WTC11 (cell line): ENCODE results near the gene LRMDA. TPM values are rescaled to one million over a fixed set of nuclear protein-coding genes. Genes with fewer than 3 reads are reported as not detected.

ENCODE experiments used
- ATAC-seq: fragments of 200-7000 bp; cut with Tn5 transposase; 2 replicates; pipeline ENCODE4 v1.10.0; 2021; ENCODE audit warnings: mild to moderate bottlenecking, moderate library complexity
- CTCF ChIA-PET: fragments of 300-600 bp; sonication (Branson Sonifier 250); formaldehyde crosslinking; loops from one replicate; lab custom pipeline; 2021; ENCODE audit warnings: antibody characterized with exemption; lab: Charles Lee
- POLR2A ChIA-PET: fragments of 350-600 bp; sonication (Branson Sonifier 250); formaldehyde crosslinking; loops from one replicate; lab custom pipeline; 2021; ENCODE audit warnings: antibody characterized with exemption; lab: Charles Lee
- DNase-seq: peaks from one replicate; pipeline ENCODE4 v3.0.0; 2021; ENCODE audit warnings: low spot score
- H3K27ac Mint-ChIP-seq: 2 replicates; pipeline ENCODE4 v1.8.0; 2021; ENCODE audit warnings: mixed read lengths
- H3K27me3 Mint-ChIP-seq: 2 replicates; pipeline ENCODE4 v1.8.0; 2021; ENCODE audit warnings: low read depth, mild to moderate bottlenecking, moderate library complexity, mixed read lengths
- H3K36me3 Mint-ChIP-seq: 2 replicates; pipeline ENCODE4 v1.8.0; 2021; ENCODE audit warnings: mixed read lengths
- H3K4me1 Mint-ChIP-seq: 2 replicates; pipeline ENCODE4 v1.8.0; 2022; ENCODE audit warnings: mixed read lengths
- H3K4me3 Mint-ChIP-seq: 2 replicates; pipeline ENCODE4 v1.8.0; 2021; ENCODE audit warnings: mild to moderate bottlenecking, moderate library complexity, mixed read lengths
- H3K9me3 Mint-ChIP-seq: 2 replicates; pipeline ENCODE4 v1.8.0; 2021; ENCODE audit warnings: mixed read lengths
- ATF1 ChIP-seq: sonication (generic); formaldehyde crosslinking; IDR thresholded peaks from 2 replicates; pipeline ENCODE4 v1.8.1; 2023; ENCODE audit warnings: mild to moderate bottlenecking, moderate library complexity, missing genetic modification reagents
- ATF2 ChIP-seq: sonication (generic); formaldehyde crosslinking; IDR thresholded peaks from 2 replicates; pipeline ENCODE4 v1.8.1; 2022; ENCODE audit warnings: low read depth, missing genetic modification reagents, borderline replicate concordance
- ELF4 ChIP-seq: sonication (generic); formaldehyde crosslinking; IDR thresholded peaks from 2 replicates; pipeline ENCODE4 v1.8.1; 2022; ENCODE audit warnings: low read depth, mild to moderate bottlenecking, moderate library complexity, missing genetic modification reagents
- FOXJ3 ChIP-seq: sonication (generic); formaldehyde crosslinking; IDR thresholded peaks from 2 replicates; pipeline ENCODE4 v1.9.0; 2021; ENCODE audit warnings: missing genetic modification reagents, mild to moderate bottlenecking, borderline replicate concordance
- HMGXB4 ChIP-seq: sonication (generic); formaldehyde crosslinking; IDR thresholded peaks from 2 replicates; pipeline ENCODE4 v1.8.1; 2023; ENCODE audit warnings: mild to moderate bottlenecking, moderate library complexity, missing genetic modification reagents
- MXD4 ChIP-seq: fragments of 250-450 bp; sonication (Bioruptor Pico); IDR thresholded peaks from 2 replicates; pipeline ENCODE4 v1.8.0; 2021; ENCODE audit warnings: mild to moderate bottlenecking, moderate library complexity, borderline replicate concordance
- MYBL2 ChIP-seq: sonication (generic); formaldehyde crosslinking; IDR thresholded peaks from 2 replicates; pipeline ENCODE4 v1.8.1; 2023; ENCODE audit warnings: mild to moderate bottlenecking, moderate library complexity, missing genetic modification reagents
- NFYB ChIP-seq: sonication (generic); formaldehyde crosslinking; conservative IDR thresholded peaks from 2 replicates; pipeline ENCODE4 v1.8.0; 2022; ENCODE audit warnings: low read depth, missing genetic modification reagents
- SMAD3 ChIP-seq: sonication (generic); formaldehyde crosslinking; IDR thresholded peaks from 2 replicates; pipeline ENCODE4 v1.8.0; 2022; ENCODE audit warnings: missing genetic modification reagents, mild to moderate bottlenecking, borderline replicate concordance
- SMAD4 ChIP-seq: sonication (generic); formaldehyde crosslinking; IDR thresholded peaks from 2 replicates; pipeline ENCODE4 v1.8.0; 2022; ENCODE audit warnings: mild to moderate bottlenecking, missing genetic modification reagents
- TCF7 ChIP-seq: sonication (generic); formaldehyde crosslinking; IDR thresholded peaks from 2 replicates; pipeline ENCODE4 v1.8.0; 2022; ENCODE audit warnings: mild to moderate bottlenecking, low read depth, missing genetic modification reagents, moderate library complexity
- ZNF121 ChIP-seq: sonication (generic); formaldehyde crosslinking; IDR thresholded peaks from 2 replicates; pipeline ENCODE4 v1.8.0; 2023; ENCODE audit warnings: missing genetic modification reagents
- ZNF138 ChIP-seq: sonication (generic); formaldehyde crosslinking; conservative IDR thresholded peaks from 2 replicates; pipeline ENCODE4 v1.8.1; 2022; ENCODE audit warnings: mild to moderate bottlenecking, moderate library complexity, missing genetic modification reagents
- ZNF425 ChIP-seq: fragments of 250-450 bp; sonication (Bioruptor Pico); conservative IDR thresholded peaks from 2 replicates; pipeline ENCODE4 v1.9.0; 2021; ENCODE audit warnings: mild to moderate bottlenecking
- ZNF671 ChIP-seq: fragments of 250-450 bp; sonication (Bioruptor Pico); IDR thresholded peaks from 2 replicates; pipeline ENCODE4 v1.8.0; 2021; ENCODE audit warnings: mild to moderate bottlenecking
- total RNA-seq: library from RNA; stranded (reverse); gene quantifications from 3 replicates; pipeline ENCODE4 v1.2.3, GENCODE V29; 2021
- TF ChIP-seq, protein P1 (sequence below): sonication (generic); formaldehyde crosslinking; IDR thresholded peaks from 2 replicates; pipeline ENCODE4 v1.8.0; 2023; ENCODE audit warnings: missing genetic modification reagents

Gene LRMDA
- total RNA-seq, 1 experiment from 2014 or later = 0.92 TPM

- no peak for TF ChIP-seq ZNF121 (CRISPR knock-in tag)
- TF ChIP-seq, protein P1, sequence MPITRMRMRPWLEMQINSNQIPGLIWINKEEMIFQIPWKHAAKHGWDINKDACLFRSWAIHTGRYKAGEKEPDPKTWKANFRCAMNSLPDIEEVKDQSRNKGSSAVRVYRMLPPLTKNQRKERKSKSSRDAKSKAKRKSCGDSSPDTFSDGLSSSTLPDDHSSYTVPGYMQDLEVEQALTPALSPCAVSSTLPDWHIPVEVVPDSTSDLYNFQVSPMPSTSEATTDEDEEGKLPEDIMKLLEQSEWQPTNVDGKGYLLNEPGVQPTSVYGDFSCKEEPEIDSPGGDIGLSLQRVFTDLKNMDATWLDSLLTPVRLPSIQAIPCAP = no peak
- TF ChIP-seq ATF2 (CRISPR knock-in tag) = no peak
- no peak for TF ChIP-seq ELF4 (CRISPR knock-in tag)
- TF ChIP-seq NFYB (CRISPR knock-in tag) = no peak
- no peak for TF ChIP-seq SMAD3 (CRISPR knock-in tag)
- TF ChIP-seq ZNF138 (CRISPR knock-in tag) = no peak
- no peak for TF ChIP-seq ATF1
- no peak for TF ChIP-seq SMAD4 (CRISPR knock-in tag)
- no peak for TF ChIP-seq ZNF671 (CRISPR knock-in tag)
- no peak for TF ChIP-seq FOXJ3 (CRISPR knock-in tag)
- TF ChIP-seq TCF7 (CRISPR knock-in tag) = no peak
- TF ChIP-seq MXD4 = no peak
- TF ChIP-seq HMGXB4 (CRISPR knock-in tag) = no peak
- H3K4me3 Mint-ChIP-seq = no peak overlapping the region
- no peak overlapping the region for H3K27ac Mint-ChIP-seq
- peaks cover 3% of the 10 kb centered on the region; the same call in 1 of the 2 replicates for H3K9me3 Mint-ChIP-seq
- ChIA-PET POLR2A (no interaction called here), CTCF (interaction anchor here (1.0 kb wide), 1 partner anchor 86 kb away, joined by 4 read pairs; no protein-coding TSS in a partner anchor)
- DNase-seq (no peak), ATAC-seq (no peak)
- H3K27me3 Mint-ChIP-seq = no peaks in the 10 kb centered on the region
- H3K36me3 Mint-ChIP-seq = no peaks in the 10 kb centered on the region
- H3K4me1 Mint-ChIP-seq = no peaks in the 10 kb centered on the region
These were observed 519.7 kb downstream of the LRMDA start for GRCh38 chr10:75950997-75951589.

GRCh38 chr10:75951627-75952026 is 520.2 kb downstream of the LRMDA start:
- ATAC-seq = no peak

More at GRCh38 chr10:75951627-75952026, 520.2 kb downstream of the LRMDA start:
- Mint-ChIP-seq H3K27me3 (no peaks in the 10 kb centered on the region), H3K27ac (no peak overlapping the region), H3K36me3 (no peaks in the 10 kb centered on the region), H3K4me3 (no peak overlapping the region), H3K9me3 (peaks cover 7% of the 10 kb centered on the region), H3K4me1 (peaks cover 2% of the 10 kb centered on the region; the same call in 1 of the 2 replicates)
- POLR2A ChIA-PET = no interaction called here
- CTCF ChIA-PET = interaction anchor here (1.0 kb wide), 1 partner anchor 85 kb away, joined by 4 read pairs; no protein-coding TSS in a partner anchor
- no peak for DNase-seq
- TF ChIP-seq MYBL2 (no peak), ZNF425 (CRISPR knock-in tag) (no peak), ATF1 (no peak)
